Subcutaneous abdominal adipose tissue (tissue), 5 donors: ENCODE results near the gene MARCHF2.

Experiments used
- H3K27ac ChIP-seq: one replicate; pipeline ENCODE4 v1.7.0; 2013; ENCODE audit warnings: low read depth, mild to moderate bottlenecking, inconsistent platforms, low read length, moderate library complexity
- H3K27me3 ChIP-seq, 5 donors: one replicate each; pipeline ENCODE4 v1.7.0; 2013; ENCODE audit warnings: low read length in 5 of 5, inconsistent platforms in 1 of 5; ENCODE audit not compliant: control insufficient read depth in 5 of 5, insufficient read depth in 4 of 5
- H3K36me3 ChIP-seq, 5 donors: one replicate each; pipeline ENCODE4 v1.7.0; 2013; ENCODE audit warnings: low read length in 5 of 5; ENCODE audit not compliant: control insufficient read depth in 5 of 5, insufficient read depth in 5 of 5
- H3K4me1 ChIP-seq, 5 donors: one replicate each; pipeline ENCODE4 v1.7.0; 2013; ENCODE audit warnings: low read length in 5 of 5, mild to moderate bottlenecking in 3 of 5, moderate library complexity in 1 of 5; ENCODE audit not compliant: control insufficient read depth in 5 of 5, insufficient read depth in 5 of 5
- H3K4me3 ChIP-seq, 5 donors: one replicate each; pipeline ENCODE4 v1.7.0; 2013; ENCODE audit warnings: low read length in 5 of 5, low read depth in 1 of 5
- H3K9ac ChIP-seq, 5 donors: one replicate each; pipeline ENCODE4 v1.7.0; 2013; ENCODE audit warnings: low read length in 5 of 5, mild to moderate bottlenecking in 4 of 5, moderate library complexity in 3 of 5
- H3K9me3 ChIP-seq, 5 donors: one replicate each; pipeline ENCODE4 v1.7.0; 2013; ENCODE audit warnings: low read length in 5 of 5; ENCODE audit not compliant: control insufficient read depth in 5 of 5
- donor health status: healthy.
- donor health status: healthy.
- donor health status: healthy.
- donor health status: healthy.
- donor health status: healthy.

The MARCHF2 gene

DNA sequence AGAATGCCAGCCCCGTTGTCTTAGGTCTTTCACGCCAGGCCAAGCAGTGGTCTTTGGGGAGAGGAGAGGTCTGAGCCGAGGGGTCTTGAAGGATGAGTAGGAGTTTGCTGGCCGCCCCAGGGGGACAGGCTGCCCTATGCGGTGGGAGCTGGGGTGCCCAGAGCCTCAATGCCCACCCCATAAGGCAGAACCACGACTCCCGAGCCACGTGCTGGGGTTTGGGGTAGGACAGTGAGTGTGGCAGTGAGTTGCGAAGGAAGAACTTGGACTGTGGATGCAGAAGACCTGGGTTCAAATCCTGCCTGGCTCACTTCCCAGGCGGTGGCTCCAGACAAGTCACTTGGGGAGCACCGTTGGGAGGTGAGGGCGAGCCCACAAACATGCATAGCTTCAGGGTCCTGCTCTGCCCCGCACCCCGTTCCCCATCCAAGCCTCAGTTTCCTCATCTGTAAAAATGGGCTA lies 17.5 kb upstream of the MARCHF2 start:
- H3K4me1 ChIP-seq: peaks cover 14 to 78% (median 72%) of the 10 kb centered on the region in 5 donors

GRCh38 chr19:8396185-8396562 lies 16.9 kb upstream of the MARCHF2 start:
- H3K4me1 ChIP-seq: peaks cover 14 to 74% (median 68%) of the 10 kb centered on the region in 5 donors
- H3K36me3 ChIP-seq: peaks cover 0 to 22% (median 18%) of the 10 kb centered on the region in 5 donors
- no peak overlapping the region for H3K9ac ChIP-seq
- H3K27me3 ChIP-seq: no peaks in the 10 kb centered on the region
- no peak overlapping the region for H3K4me3 ChIP-seq
- H3K9me3 ChIP-seq: no peaks in the 10 kb centered on the region
- H3K27ac ChIP-seq: no peak overlapping the region

More for the DNA sequence above, 17.5 kb upstream of the MARCHF2 start:
- no peaks in the 10 kb centered on the region for H3K27me3 ChIP-seq
- H3K4me3 ChIP-seq: no peak overlapping the region
- no peaks in the 10 kb centered on the region for H3K9me3 ChIP-seq
- no peak overlapping the region for H3K9ac ChIP-seq
- peak overlapping the region; percentile 92 for H3K27ac ChIP-seq
- H3K36me3 ChIP-seq: peaks cover 0 to 20% (median 18%) of the 10 kb centered on the region in 5 donors

DNA sequence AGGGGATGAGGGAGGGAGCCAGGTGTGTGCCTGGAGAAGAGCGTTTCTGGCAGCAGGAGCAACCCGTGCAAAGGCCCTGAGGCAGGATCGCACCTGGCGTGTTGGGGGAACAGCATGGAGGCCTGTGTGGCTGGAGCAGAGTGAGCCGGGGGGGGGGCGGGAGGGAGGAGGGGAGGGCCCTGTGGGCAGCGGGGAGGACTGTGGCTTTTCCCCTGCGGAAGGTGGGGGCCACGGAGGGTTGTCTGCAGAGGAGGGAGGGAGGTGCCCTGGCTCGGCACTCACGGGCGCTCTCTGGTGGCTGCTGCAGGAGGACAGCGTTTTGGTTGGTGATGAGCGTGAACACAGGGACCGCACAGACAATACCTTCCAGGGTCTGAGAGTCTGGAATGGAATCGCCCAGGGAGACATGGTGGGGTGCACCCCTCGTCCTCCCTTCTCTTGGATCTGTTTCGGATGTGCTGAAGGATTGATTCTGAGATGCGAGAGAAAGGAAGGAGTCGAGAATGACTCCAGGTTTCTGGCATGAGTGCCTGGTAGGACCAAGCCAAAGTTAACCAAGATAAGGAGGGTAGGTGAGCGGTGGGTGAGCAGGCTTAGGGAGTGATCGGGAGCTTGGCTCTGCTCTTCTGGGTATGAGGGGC lies 16.4 kb upstream of the MARCHF2 start:
- Histone ChIP-seq H3K27ac (no peak overlapping the region), H3K4me1 (peaks cover 9 to 69% (median 63%) of the 10 kb centered on the region in 5 donors), H3K9ac (peak overlapping the region in 3 of 5 donors; percentile 1 to 35 (median 2)), H3K4me3 (no peak overlapping the region), H3K36me3 (peaks cover 0 to 23% (median 18%) of the 10 kb centered on the region in 5 donors), H3K27me3 (no peaks in the 10 kb centered on the region), H3K9me3 (no peaks in the 10 kb centered on the region)

DNA sequence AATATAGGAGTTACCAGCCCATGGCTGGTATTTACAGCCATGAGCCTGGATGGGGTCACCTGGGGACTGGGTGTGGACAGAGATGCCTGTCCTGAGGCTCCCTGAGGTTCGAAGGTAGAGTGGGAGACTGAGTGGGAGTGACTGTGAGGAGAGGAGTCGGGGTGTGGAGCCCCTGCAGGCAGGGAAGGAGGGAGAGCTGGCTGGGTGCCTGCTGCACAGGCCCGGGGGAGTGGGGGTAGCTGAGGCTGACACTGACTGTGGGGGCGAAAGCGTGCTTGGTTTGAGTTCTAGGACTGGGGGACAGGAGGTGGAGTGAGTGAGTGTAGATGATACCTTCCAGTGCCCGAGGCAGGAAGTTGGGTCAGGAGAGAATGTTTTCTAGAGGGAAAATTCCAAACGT lies 15.8 kb upstream of the MARCHF2 start:
- Histone ChIP-seq H3K4me1 (peaks cover 6 to 63% (median 57%) of the 10 kb centered on the region in 5 donors), H3K9ac (peak overlapping the region in 3 of 5 donors; percentile 1 to 35 (median 2)), H3K9me3 (no peaks in the 10 kb centered on the region), H3K36me3 (peaks cover 0 to 29% (median 23%) of the 10 kb centered on the region in 5 donors), H3K27me3 (no peaks in the 10 kb centered on the region), H3K27ac (no peak overlapping the region), H3K4me3 (no peak overlapping the region)

DNA sequence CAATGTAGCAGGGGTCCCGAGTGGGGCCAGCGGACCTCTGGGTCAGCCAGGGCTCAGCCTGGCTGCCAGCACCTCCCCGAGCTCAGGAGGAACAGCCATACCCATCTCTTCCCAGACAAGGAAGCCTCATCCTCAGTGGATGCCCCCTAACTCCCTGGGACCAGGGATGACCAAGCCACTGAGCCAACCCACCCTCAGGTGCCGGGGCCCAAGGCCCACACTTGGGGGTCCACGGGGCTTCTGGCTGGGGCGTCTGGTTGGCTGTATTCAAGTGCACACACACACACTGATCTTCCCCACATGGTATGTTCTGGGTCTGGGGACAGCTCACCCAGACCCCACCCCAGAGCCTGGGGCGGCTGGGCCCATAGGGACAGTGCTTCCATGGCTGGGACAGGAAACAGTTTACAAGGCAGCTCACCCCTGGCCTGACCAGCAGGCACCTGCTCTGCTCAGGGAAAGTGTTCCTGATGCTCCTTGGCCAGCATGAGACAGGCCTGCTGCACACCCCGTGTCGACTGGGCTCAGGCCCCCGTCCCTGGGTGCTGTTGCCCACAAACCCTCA lies 15.3 kb upstream of the MARCHF2 start:
- H3K27ac ChIP-seq: no peak overlapping the region
- H3K9ac ChIP-seq: peak overlapping the region in 1 of 5 donors; percentile 1
- no peak overlapping the region for H3K4me3 ChIP-seq
- H3K4me1 ChIP-seq: peaks cover 5 to 58% (median 53%) of the 10 kb centered on the region in 5 donors
- peaks cover 0 to 35% (median 28%) of the 10 kb centered on the region in 5 donors for H3K36me3 ChIP-seq
- H3K27me3 ChIP-seq: no peaks in the 10 kb centered on the region
- no peaks in the 10 kb centered on the region for H3K9me3 ChIP-seq

DNA sequence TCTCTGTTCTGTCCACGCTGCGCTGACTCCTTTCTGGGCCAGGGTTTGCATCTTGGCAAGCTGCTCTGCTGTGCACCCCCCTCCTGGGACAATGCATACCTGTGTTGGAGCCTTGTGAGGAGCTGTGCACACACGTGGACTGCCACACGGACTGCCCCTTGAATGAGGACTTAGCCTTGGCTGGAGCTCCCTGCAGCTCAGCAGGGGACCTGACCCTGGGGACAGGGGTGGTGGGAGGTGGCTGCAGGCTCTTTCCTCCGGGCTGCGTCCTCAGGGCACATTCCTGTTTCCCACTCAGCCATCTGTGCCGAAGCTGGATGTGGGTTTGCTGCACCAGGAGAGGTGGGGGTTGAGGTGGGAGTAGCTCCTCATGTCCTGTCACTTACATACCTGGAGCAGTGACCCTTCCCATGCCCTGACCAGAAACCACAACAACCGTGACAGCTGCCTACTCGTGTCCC lies 14.8 kb upstream of the MARCHF2 start:
- Histone ChIP-seq H3K9me3 (no peaks in the 10 kb centered on the region), H3K4me1 (peaks cover 5 to 53% (median 48%) of the 10 kb centered on the region in 5 donors), H3K27me3 (no peaks in the 10 kb centered on the region), H3K9ac (no peak overlapping the region), H3K36me3 (peaks cover 0 to 40% (median 33%) of the 10 kb centered on the region in 5 donors), H3K4me3 (no peak overlapping the region), H3K27ac (no peak overlapping the region)

- H3K27ac ChIP-seq: no peak overlapping the region
- H3K4me3 ChIP-seq: no peak overlapping the region
- H3K9ac ChIP-seq: no peak overlapping the region
- peaks cover 0 to 53% (median 45%) of the 10 kb centered on the region in 5 donors for H3K36me3 ChIP-seq
- H3K9me3 ChIP-seq: no peaks in the 10 kb centered on the region
- H3K4me1 ChIP-seq: peaks cover 3 to 40% (median 35%) of the 10 kb centered on the region in 5 donors
- no peaks in the 10 kb centered on the region for H3K27me3 ChIP-seq
Measured at GRCh38 chr19:8399681-8400188, 13.4 kb upstream of the MARCHF2 start.

DNA sequence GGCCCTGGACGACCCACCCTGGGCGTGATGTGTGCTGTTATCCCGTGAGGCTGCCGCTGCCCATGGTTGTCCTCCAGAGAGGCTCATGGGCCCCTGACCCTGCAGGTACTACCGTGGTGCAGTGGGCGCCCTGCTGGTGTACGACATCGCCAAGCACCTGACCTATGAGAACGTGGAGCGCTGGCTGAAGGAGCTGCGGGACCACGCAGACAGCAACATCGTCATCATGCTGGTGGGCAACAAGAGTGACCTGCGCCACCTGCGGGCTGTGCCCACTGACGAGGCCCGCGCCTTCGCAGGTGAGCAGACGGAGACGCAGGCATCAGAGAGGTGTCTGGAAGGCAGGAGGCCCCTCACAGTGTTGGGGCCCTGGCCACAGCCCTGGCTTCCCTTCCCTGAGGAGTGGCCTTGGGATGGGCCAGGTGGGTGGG lies 11.1 kb upstream of the MARCHF2 start:
- no peak overlapping the region for H3K9ac ChIP-seq
- peaks cover 3 to 23% (median 17%) of the 10 kb centered on the region in 5 donors for H3K4me1 ChIP-seq
- no peaks in the 10 kb centered on the region for H3K9me3 ChIP-seq
- H3K36me3 ChIP-seq: peaks cover 0 to 59% (median 50%) of the 10 kb centered on the region in 5 donors
- no peak overlapping the region for H3K27ac ChIP-seq
- H3K27me3 ChIP-seq: no peaks in the 10 kb centered on the region
- no peak overlapping the region for H3K4me3 ChIP-seq

- Histone ChIP-seq H3K4me1 (peaks cover 0 to 11% (median 4%) of the 10 kb centered on the region in 5 donors), H3K9ac (no peak overlapping the region), H3K27me3 (no peaks in the 10 kb centered on the region), H3K9me3 (no peaks in the 10 kb centered on the region), H3K36me3 (peaks cover 0 to 57% (median 47%) of the 10 kb centered on the region in 5 donors), H3K27ac (no peak overlapping the region), H3K4me3 (no peak overlapping the region)
Measured at GRCh38 chr19:8403098-8403819, 9.8 kb upstream of the MARCHF2 start.

DNA sequence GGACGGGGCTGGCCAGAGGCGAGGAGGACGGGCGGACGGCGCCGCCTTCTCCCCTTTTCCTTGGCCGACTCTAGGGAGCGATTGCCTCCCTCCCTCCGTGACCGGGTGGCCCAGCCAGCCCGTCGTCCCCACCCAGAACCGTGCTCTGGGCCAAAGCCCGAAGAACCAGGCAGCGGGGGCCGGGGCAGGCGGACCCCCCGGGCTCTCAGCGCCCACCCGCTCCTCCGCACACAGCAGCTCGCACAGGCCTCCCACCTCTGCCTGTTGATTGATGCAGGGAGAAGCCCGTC lies 9.3 kb upstream of the MARCHF2 start:
- Histone ChIP-seq H3K36me3 (peaks cover 0 to 56% (median 44%) of the 10 kb centered on the region in 5 donors), H3K9me3 (no peaks in the 10 kb centered on the region), H3K4me3 (no peak overlapping the region), H3K27ac (no peak overlapping the region), H3K27me3 (no peaks in the 10 kb centered on the region), H3K4me1 (peaks cover 0 to 6% (median 0%) of the 10 kb centered on the region in 5 donors), H3K9ac (no peak overlapping the region)
